ENCODE measurements around the gene MED1.

DNA sequence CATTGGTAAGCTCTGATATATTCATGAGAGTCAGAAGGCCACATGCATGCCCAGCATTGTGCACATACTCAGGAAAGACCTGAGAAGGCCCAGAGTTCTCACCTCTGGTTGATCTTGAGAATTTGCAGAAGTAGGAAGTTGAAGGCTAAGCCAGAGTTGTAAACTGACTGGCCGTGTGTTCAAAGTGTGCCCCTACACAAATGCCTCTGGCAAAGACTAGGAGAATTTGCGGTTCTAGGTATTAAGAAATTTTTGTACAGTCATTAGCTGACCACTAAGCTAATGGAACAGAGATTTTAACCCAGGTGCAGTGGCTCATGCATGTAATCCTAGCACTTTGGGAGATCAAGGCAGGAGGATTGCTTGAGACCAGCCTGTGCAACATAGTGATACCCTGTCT is 74.6 kb downstream of the MED1 start:
- TF ChIP-seq RXRA (IDR thresholded peaks at IDR 0.05; ENCODE audit: borderline replicate concordance, low read depth) (no peak), USF2 (IDR thresholded peaks at IDR 0.05; ENCODE audit: borderline replicate concordance, low read depth, low read length) (no peak), GABPA (IDR thresholded peaks at IDR 0.05; ENCODE audit: low read depth) (no peak), CHD2 (IDR thresholded peaks at IDR 0.05; ENCODE audit: low read length, partially characterized antibody) (no peak), MXI1 (IDR thresholded peaks at IDR 0.05; ENCODE audit: low read depth, low read length) (no peak), SIN3A (IDR thresholded peaks at IDR 0.05; ENCODE audit: borderline replicate concordance, low read depth, low read length) (no peak)
- TF ChIP-seq, protein P1, sequence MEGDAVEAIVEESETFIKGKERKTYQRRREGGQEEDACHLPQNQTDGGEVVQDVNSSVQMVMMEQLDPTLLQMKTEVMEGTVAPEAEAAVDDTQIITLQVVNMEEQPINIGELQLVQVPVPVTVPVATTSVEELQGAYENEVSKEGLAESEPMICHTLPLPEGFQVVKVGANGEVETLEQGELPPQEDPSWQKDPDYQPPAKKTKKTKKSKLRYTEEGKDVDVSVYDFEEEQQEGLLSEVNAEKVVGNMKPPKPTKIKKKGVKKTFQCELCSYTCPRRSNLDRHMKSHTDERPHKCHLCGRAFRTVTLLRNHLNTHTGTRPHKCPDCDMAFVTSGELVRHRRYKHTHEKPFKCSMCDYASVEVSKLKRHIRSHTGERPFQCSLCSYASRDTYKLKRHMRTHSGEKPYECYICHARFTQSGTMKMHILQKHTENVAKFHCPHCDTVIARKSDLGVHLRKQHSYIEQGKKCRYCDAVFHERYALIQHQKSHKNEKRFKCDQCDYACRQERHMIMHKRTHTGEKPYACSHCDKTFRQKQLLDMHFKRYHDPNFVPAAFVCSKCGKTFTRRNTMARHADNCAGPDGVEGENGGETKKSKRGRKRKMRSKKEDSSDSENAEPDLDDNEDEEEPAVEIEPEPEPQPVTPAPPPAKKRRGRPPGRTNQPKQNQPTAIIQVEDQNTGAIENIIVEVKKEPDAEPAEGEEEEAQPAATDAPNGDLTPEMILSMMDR (IDR thresholded peaks at IDR 0.05): no peak
- TF ChIP-seq, protein P2, sequence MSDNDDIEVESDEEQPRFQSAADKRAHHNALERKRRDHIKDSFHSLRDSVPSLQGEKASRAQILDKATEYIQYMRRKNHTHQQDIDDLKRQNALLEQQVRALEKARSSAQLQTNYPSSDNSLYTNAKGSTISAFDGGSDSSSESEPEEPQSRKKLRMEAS (IDR thresholded peaks at IDR 0.05; ENCODE audit: low read depth): no peak

Data from SK-N-SH (cell line).